ENCODE data around the gene TEX14. TPM values are rescaled to one million over a fixed set of nuclear protein-coding genes. Genes with fewer than 3 reads are reported as not detected.

Gene TEX14
- total RNA-seq (2021; ENCODE audit: unreplicated experiment): 0.89 TPM
- polyA plus RNA-seq (2012): 0.27 and 0.66 TPM in 2 replicates
- Bru-seq, nascent RNA: percentile 59 among the genes with signal in this experiment
- percentile 35 among the genes with signal in this experiment for BruChase-seq, experiment 1, labeled RNA remaining after a 6-hour chase
- percentile 38 among the genes with signal in this experiment for BruChase-seq, experiment 2, labeled RNA remaining after a 2-hour chase
- long read RNA-seq, partial matches to known transcripts: 0 of 3 reads
- long read RNA-seq, other reads (novel, unspliced or antisense): 3 of 3 reads

- peak within 1 kb of the TSS; percentile 69 for H3K27ac ChIP-seq (ENCODE audit: low read depth, low read length)
- peak; percentile 4 for ATAC-seq
- H4K20me1 ChIP-seq (ENCODE audit: insufficient read depth): no peaks in the 10 kb centered on the region
- RAD21 ChIA-PET (ENCODE audit: low non-redundant PET in 1 of 2, low total read pairs in 2 of 2, uncharacterized antibody in 2 of 2, unreplicated experiment in 2 of 2): no interaction called here
- CTCF ChIA-PET: interaction anchor here (0.5 to 0.6 kb wide), 2 partner anchors 30 to 173 kb away, joined by 3 to 5 read pairs; no protein-coding TSS in a partner anchor
- H3K79me2 ChIP-seq (ENCODE audit: insufficient read depth, low read length): peaks cover 39% of the 10 kb centered on the region
- H2AFZ ChIP-seq (ENCODE audit: low read depth, low read length, poor library complexity, severe bottlenecking): peak within 1 kb of the TSS; percentile 32
- H3K4me2 ChIP-seq (ENCODE audit: low read length): peak within 1 kb of the TSS; percentile 88
- DNase-seq (ENCODE audit: low read depth, low spot score): no peak
- H3K27me3 ChIP-seq (ENCODE audit: insufficient read depth, low read length): no peaks in the 10 kb centered on the region
- H3K9me3 ChIP-seq (ENCODE audit: control insufficient read depth in 1 of 2, insufficient read depth in 1 of 2, low read depth in 1 of 2, low read length in 2 of 2): no peaks in the 10 kb centered on the region
- peak within 1 kb of the TSS; percentile 59 to 77 for H3K4me3 ChIP-seq (replicated peaks in 1 of 2; ENCODE audit: low read depth in 1 of 2, low read length in 2 of 2)
- no TSS peak for BruUV-seq (replicated peaks)
- H3K9me2 ChIP-seq (ENCODE audit: insufficient read depth): no peaks in the 10 kb centered on the region
- H3K36me3 ChIP-seq (ENCODE audit: control insufficient read depth in 1 of 2, insufficient read depth in 2 of 2, low read length in 2 of 2): peaks cover 6 to 11% of the 10 kb centered on the region in 2 experiments; a peak in 3 of 4 replicates
- H3K9ac ChIP-seq (ENCODE audit: low read length): peak within 1 kb of the TSS; percentile 89
- H3K4me1 ChIP-seq (ENCODE audit: control insufficient read depth in 1 of 2, insufficient read depth in 2 of 2, low read length in 2 of 2): peaks cover 13 to 18% of the 10 kb centered on the region in 2 experiments; a peak in 3 of 4 replicates
- intact Hi-C loops (cut with micrococcal nuclease): loop anchor here (1.0 to 2.0 kb wide), 2 partner anchors 105 to 173 kb away; no protein-coding TSS in a partner anchor
- POLR2A ChIA-PET: interaction anchor here (1.0 to 5.7 kb wide), 4 partner anchors 8 to 60 kb away, joined by 5 to 49 read pairs (median 14); no protein-coding TSS in a partner anchor
- TF ChIP-seq REST (IDR thresholded peaks at IDR 0.05; ENCODE audit: low read depth): no peak
- no peak for TF ChIP-seq SP1 (IDR thresholded peaks at IDR 0.05; ENCODE audit: low read depth)
- TF ChIP-seq MAX (IDR thresholded peaks at IDR 0.05): no peak
- TF ChIP-seq ZFX (IDR thresholded peaks at IDR 0.05): no peak
- TF ChIP-seq YY1 (IDR thresholded peaks at IDR 0.05; ENCODE audit: extremely low read depth, insufficient replicate concordance, low read depth, low read length): no peak
- TF ChIP-seq ATF3 (IDR thresholded peaks at IDR 0.05): no peak
- no peak for TF ChIP-seq SRF (IDR thresholded peaks at IDR 0.05; ENCODE audit: low read depth)
- TF ChIP-seq ZBTB33 (IDR thresholded peaks at IDR 0.05; ENCODE audit: extremely low read depth, insufficient replicate concordance, low read length): no peak
- no peak for TF ChIP-seq EGR1 (IDR thresholded peaks at IDR 0.05; ENCODE audit: low read depth)
- TF ChIP-seq POLR2A (IDR thresholded peaks at IDR 0.05; ENCODE audit: borderline replicate concordance, extremely low read depth, insufficient read depth, insufficient read length): no peak
- no peak for TF ChIP-seq POLR2AphosphoS5 (IDR thresholded peaks at IDR 0.05; ENCODE audit: low read depth, low read length)
- TF ChIP-seq ELF1 (IDR thresholded peaks at IDR 0.05; ENCODE audit: borderline replicate concordance, low read depth): no peak
- no peak for TF ChIP-seq RAD21 (IDR thresholded peaks at IDR 0.05; ENCODE audit: low read depth)
- TF ChIP-seq SIN3A (IDR thresholded peaks at IDR 0.05; ENCODE audit: low read depth): no peak
- no peak for TF ChIP-seq ZNF274 (IDR thresholded peaks at IDR 0.05; ENCODE audit: low read depth, low read length)
- TF ChIP-seq TCF7L2 (IDR thresholded peaks at IDR 0.05; ENCODE audit: borderline replicate concordance, extremely low read depth, insufficient read depth, insufficient read length): no peak
Observed at GRCh38 chr17:58691701-58692238, at the start of gene TEX14. Gene TEX14, minus strand, starts transcription at chr17:58692045. Its CDS starts 40,044 bp downstream, at chr17:58652001.
